AG04450 (cell line): ENCODE data around the gene MICALL2. TPM values are rescaled to one million over a fixed set of nuclear protein-coding genes. Genes with fewer than 3 reads are reported as not detected.
"Not testable (repeated sequence)": the region's sequence is repeated elsewhere in the genome, so short reads cannot be mapped to it uniquely, and the experiment has no call there.

Source experiments
- CTCF ChIA-PET: fragments of 300-600, 350-600 bp; formaldehyde crosslinking; extraction: SDS; loops from one replicate; lab custom pipeline; 2022; ENCODE audit warnings: antibody characterized with exemption, inconsistent platforms; lab: Charles Lee
- POLR2A ChIA-PET: fragments of 350-600 bp; formaldehyde crosslinking; extraction: SDS; loops from one replicate; lab custom pipeline; 2021; ENCODE audit warnings: antibody characterized with exemption, inconsistent platforms; lab: Yijun Ruan, JAX
- DNase-seq: peaks from one replicate; pipeline ENCODE4 v3.0.0-alpha.2; 2011; ENCODE audit warnings: low read depth, low spot score
- H3K27ac ChIP-seq: one replicate; pipeline ENCODE4 v1.5.1; 2012; ENCODE audit warnings: low read depth, low read length, control low read depth
- H3K27me3 ChIP-seq: one replicate; pipeline ENCODE4 v1.6.0; 2012; ENCODE audit warnings: low read length; ENCODE audit not compliant: control insufficient read depth, insufficient read depth
- H3K4me3 ChIP-seq: 2 replicates; pipeline ENCODE4 v1.5.1; 2011; ENCODE audit warnings: mild to moderate bottlenecking, low read depth, low read length, control low read depth
- H3K9me3 ChIP-seq: 2 replicates; pipeline ENCODE4 v1.5.1; 2012; ENCODE audit warnings: low read length; ENCODE audit not compliant: control insufficient read depth, insufficient read depth
- CTCF ChIP-seq: IDR thresholded peaks from 2 replicates; pipeline ENCODE4 v1.5.1; 2011; ENCODE audit warnings: low read depth, low read length, control low read depth, inconsistent platforms
- polyA plus RNA-seq: library from polyadenylated mRNA; depleted of rRNA; stranded (reverse); fragments of >200 nt; gene quantifications from 2 replicates; pipeline ENCODE4 v1.2.3, GENCODE V29; 2011

The MICALL2 gene
- polyA plus RNA-seq, 1 experiment = 8.5 TPM

- DNase-seq = no peak
- Histone ChIP-seq H3K27me3 (no peaks in the 10 kb centered on the region), H3K27ac (no peak overlapping the region), H3K9me3 (no peaks in the 10 kb centered on the region; the same call in 1 of the 2 replicates), H3K4me3 (no peak overlapping the region)
- TF ChIP-seq CTCF = no peak
- POLR2A ChIA-PET = interaction anchor here (1.3 kb wide), 1 partner anchor 13 kb away, joined by 6 read pairs; the partner anchor contains the start of gene MICALL2
- CTCF ChIA-PET = interaction anchor here (1.9 kb wide), 1 partner anchor 14 kb away, joined by 5 read pairs; no protein-coding TSS in a partner anchor
These were observed 12.6 kb downstream of the MICALL2 start for GRCh38 chr7:1446620-1447032.

- H3K27ac ChIP-seq, POLR2A ChIA-PET, H3K4me3 ChIP-seq, DNase-seq, H3K9me3 ChIP-seq, H3K27me3 ChIP-seq: not testable (repeated sequence)
- CTCF ChIA-PET = interaction anchor here (1.9 kb wide), 1 partner anchor 14 kb away, joined by 5 read pairs; no protein-coding TSS in a partner anchor
These were observed 13.2 kb downstream of the MICALL2 start for GRCh38 chr7:1446026-1446425.

GRCh38 chr7:1445341-1445740 is 13.9 kb downstream of the MICALL2 start:
- Histone ChIP-seq H3K4me3 (no peak overlapping the region), H3K27me3 (no peaks in the 10 kb centered on the region), H3K27ac (no peak overlapping the region), H3K9me3 (no peaks in the 10 kb centered on the region; the same call in 1 of the 2 replicates)
- ChIA-PET POLR2A (no interaction called here), CTCF (no interaction called here)
- TF ChIP-seq CTCF = no peak
- no peak for DNase-seq

GRCh38 chr7:1444925-1445322 is 14.3 kb downstream of the MICALL2 start:
- no peak for TF ChIP-seq CTCF
- no peak for DNase-seq
- no peak overlapping the region for H3K4me3 ChIP-seq
- H3K27ac ChIP-seq = no peak overlapping the region
- no peaks in the 10 kb centered on the region for H3K27me3 ChIP-seq
- ChIA-PET POLR2A (no interaction called here), CTCF (no interaction called here)
- H3K9me3 ChIP-seq = peaks cover 1% of the 10 kb centered on the region; the same call in 1 of the 2 replicates

GRCh38 chr7:1444214-1444924 is 14.9 kb downstream of the MICALL2 start:
- ChIA-PET CTCF (interaction anchor here (1.8 kb wide), 1 partner anchor 12 kb away, joined by 7 read pairs; no protein-coding TSS in a partner anchor), POLR2A (no interaction called here)
- peaks cover 5% of the 10 kb centered on the region; the same call in 1 of the 2 replicates for H3K9me3 ChIP-seq
- TF ChIP-seq CTCF = no peak
- H3K27me3 ChIP-seq = no peaks in the 10 kb centered on the region
- no peak for DNase-seq
- no peak overlapping the region for H3K27ac ChIP-seq
- H3K4me3 ChIP-seq = no peak overlapping the region

- CTCF ChIA-PET = interaction anchor here (1.8 kb wide), 1 partner anchor 11 kb away, joined by 7 read pairs; no protein-coding TSS in a partner anchor
These were observed 15.6 kb downstream of the MICALL2 start for GRCh38 chr7:1443587-1444200.

More at GRCh38 chr7:1443587-1444200, 15.6 kb downstream of the MICALL2 start:
- H3K4me3 ChIP-seq, H3K9me3 ChIP-seq, DNase-seq, POLR2A ChIA-PET, H3K27ac ChIP-seq, H3K27me3 ChIP-seq: not testable (repeated sequence)
